ENCODE data around the gene GLCCI1.

GLCCI1 gene

DNA sequence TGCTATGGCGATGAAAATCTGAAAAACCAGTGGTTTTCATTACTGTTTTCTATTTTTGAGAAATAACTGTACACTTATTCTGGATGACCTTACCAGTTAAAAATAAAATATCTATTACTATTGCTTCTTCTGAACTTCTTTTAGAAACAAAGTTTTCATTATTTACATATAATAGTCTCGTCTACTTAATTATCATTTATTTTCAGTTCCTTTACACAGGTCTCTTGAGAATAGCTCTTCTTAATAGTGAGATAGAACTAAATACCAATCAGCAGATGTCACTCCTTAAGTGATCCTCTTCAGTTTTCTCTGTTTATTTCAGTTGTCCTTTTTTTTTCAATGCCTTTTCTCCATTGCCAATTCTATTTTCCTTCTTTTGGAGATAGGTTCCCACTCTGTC is 4.3 kb upstream of the GLCCI1 start:
- no peak for DNase-seq (ENCODE audit: low spot score)

DNA sequence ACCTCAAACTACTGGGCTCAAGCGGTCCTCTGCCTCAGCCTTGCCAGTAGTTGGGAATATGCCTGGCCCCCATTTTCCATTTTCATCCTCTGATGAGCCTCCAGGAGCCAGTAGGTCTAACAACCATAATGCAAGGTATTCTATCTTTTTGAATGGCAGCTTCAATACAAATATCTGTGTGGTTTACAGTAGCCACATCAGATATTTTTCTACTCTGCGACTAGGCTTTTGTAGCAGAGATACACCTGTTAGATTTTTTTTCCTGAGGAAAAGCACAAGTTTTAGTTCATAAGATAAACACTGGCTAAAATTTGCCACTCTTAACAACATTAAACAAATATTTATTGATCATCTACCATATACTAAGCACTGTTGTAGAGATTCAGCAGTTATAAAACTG is 3.9 kb upstream of the GLCCI1 start:
- DNase-seq (ENCODE audit: low spot score): no peak

- no peak for DNase-seq (ENCODE audit: low spot score)
Measured at GRCh38 chr7:7965301-7965700, 3.3 kb upstream of the GLCCI1 start.

GRCh38 chr7:7966141-7966734 is 2.4 kb upstream of the GLCCI1 start:
- no peak for DNase-seq (ENCODE audit: low spot score)

DNA sequence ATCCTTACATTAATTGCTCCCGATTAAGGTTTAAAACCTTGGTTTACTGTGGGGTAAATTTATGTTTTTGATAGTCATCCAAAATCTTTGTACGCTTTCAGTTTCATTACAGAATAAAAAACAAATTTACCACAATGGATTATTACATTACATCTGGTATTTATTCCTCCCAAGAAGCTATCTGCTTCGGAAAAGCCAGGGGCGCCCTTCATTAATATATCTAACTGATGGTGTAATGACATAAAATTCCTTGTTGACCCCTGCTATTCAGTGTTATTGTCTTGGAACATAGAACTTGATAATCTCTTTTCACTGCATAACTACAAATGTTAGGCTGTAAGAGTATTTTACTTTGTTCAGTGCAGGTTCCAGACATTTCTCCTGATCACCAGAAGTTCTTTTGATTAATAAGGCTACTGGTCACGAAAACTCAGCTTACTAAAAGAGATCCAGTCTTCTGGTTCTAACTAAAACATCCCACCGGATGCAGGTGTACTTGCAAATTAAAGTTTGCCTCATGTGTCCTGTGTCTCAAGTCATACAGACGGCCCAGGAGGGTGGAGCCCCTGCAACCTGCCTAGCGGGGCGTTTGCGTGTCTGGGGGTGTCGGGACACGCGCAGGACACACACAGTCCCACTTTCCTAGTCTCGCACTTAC is 581 bp upstream of the GLCCI1 start:
- DNase-seq (ENCODE audit: low spot score): no peak

- peak; percentile 37 for DNase-seq (ENCODE audit: low spot score)
Measured at GRCh38 chr7:7969306-7970236, 975 bp downstream of the GLCCI1 start.

GRCh38 chr7:7970237-7970530 is 1.6 kb downstream of the GLCCI1 start:
- DNase-seq (ENCODE audit: low spot score): no peak

DNA sequence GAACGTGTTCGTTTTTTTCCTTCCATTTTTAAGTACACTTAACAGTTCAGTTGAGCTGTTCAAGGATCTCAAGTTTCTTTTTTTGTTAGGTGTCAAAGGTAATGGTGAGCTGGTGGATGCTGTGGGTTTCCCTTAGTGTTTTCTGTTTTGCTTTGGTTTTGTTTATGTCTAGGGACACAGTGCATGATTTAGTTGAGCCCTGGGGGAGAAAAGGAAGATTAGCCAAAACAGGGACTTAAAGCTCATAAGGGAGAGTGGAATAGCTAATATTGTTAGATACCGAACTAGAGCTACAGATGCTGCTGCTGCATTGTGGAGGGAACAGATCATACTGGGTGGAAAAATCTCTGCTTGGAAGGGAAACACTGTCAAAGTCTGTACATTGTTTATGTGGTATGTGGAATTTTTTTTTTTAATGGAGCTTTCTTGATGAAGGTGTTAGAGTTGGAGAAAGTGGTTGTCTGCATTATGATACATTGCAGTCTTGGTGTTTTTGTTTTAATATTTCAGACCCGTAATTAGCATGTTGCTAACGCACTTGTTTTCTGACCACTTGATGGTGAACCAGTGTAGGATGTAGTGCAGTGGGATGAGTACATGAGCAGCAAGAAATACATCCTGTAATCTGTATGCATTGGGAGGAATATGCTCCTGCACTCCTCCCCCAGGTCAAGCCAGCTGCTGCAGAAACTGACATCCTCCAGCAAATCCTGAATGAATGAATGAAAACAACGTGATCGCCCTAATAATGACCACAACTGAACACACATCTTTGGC is 2.1 kb downstream of the GLCCI1 start:
- no peak for DNase-seq (ENCODE audit: low spot score)

- no peak for DNase-seq (ENCODE audit: low spot score)
Measured at GRCh38 chr7:7971308-7972040, 2.9 kb downstream of the GLCCI1 start.

DNA sequence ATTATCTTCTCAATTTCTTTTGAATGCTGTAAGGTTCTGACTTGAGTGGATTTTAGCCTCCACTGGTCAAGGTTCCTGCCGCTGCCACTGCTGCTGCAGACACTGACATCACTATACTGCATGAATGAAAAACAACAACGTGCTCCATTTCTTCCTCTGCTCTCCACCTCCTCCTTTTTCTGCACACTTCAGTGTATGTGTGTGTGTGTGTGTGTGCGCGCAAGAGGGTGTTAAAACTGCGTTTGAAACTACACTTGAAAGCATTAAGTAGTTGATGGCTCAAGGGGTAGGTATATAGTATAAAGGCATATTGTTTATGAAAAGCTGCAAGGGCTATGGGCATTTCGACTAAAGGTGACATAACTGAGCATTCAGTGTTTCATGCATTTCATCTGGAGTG is 3.5 kb downstream of the GLCCI1 start:
- DNase-seq (ENCODE audit: low spot score): no peak

GRCh38 chr7:7972922-7973594 is 4.5 kb downstream of the GLCCI1 start:
- DNase-seq (ENCODE audit: low spot score): no peak

DNA sequence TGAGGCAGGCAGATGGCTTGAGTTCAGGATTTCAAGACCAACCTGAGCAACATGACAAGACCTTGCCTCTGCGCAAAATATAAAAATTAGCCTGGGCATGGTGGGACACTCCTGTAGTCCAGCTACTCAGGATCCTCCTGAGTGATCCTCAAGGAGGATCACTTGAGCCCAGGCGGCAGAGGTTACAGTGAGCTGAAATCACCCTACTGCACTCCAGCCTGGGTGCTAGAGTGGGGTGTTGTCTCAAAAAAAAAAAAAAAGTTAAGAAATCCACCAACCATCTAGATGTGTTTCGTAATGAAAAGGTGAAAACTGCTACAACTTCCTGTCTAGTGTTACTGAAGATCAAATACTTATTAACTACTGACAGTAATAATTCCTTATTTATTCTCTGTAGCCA is 8.1 kb downstream of the GLCCI1 start:
- DNase-seq (ENCODE audit: low spot score): no peak

GRCh38 chr7:7977774-7978173 is 9.2 kb downstream of the GLCCI1 start:
- DNase-seq (ENCODE audit: low spot score): no peak

- DNase-seq (ENCODE audit: low spot score): no peak
Measured at GRCh38 chr7:7978860-7979259, 10.3 kb downstream of the GLCCI1 start.

DNA sequence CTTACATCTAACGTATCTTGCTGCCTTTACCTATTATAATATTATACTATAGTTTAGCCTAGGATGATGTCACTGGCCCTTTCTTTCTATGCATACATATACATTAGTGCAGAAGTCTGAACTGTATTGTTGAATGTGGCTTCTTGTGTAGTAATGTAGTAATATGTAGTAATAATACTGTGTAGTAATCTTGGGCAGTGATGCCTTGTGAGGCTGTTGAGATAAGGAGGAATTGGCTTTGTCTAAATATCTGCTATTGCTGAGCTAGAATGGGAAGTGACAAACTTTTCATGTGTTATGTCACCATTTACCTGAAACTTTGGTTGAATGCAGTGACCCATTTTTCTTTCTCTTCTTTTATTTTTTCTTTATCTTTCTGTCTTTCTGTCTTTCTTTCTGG is 11.0 kb downstream of the GLCCI1 start:
- DNase-seq (ENCODE audit: low spot score): no peak

DNA sequence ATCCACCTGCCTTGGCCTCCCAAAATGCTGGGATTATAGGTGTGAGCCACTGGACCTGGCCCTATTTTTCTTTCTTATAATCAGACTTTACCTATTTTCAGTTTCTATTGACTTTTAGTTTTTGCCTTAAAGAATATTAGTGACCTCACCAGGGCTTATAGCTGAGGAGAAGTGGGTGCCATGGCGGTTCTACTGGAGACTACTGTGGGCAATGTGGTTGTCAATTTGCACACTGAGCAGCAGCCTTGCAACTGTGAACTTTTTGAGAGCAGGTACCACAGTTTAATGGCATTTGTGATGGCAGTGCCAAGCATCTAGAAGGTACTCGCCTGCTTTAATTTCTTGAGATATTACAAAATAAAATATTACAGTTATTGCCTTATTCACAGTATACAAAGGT is 11.5 kb downstream of the GLCCI1 start:
- no peak for DNase-seq (ENCODE audit: low spot score)

DNA sequence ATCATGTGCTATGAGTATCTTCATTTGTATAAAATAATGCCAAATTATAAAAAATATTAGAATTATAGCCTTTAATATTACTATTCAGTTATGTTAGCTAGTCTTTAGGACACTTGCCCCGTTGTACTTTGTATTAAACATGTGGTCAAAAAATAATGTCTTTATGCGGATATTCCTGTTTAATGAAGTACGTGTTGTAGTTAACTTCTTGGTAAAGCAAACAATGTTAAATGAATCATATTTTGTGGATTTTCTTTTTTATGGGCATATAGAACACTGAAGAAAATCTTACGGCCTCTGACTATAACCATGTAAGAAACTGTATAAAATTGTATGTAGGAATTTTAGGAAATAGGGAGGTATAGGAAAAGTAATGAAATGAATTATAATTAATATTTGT is 14.3 kb downstream of the GLCCI1 start:
- DNase-seq (ENCODE audit: low spot score): no peak

DNA sequence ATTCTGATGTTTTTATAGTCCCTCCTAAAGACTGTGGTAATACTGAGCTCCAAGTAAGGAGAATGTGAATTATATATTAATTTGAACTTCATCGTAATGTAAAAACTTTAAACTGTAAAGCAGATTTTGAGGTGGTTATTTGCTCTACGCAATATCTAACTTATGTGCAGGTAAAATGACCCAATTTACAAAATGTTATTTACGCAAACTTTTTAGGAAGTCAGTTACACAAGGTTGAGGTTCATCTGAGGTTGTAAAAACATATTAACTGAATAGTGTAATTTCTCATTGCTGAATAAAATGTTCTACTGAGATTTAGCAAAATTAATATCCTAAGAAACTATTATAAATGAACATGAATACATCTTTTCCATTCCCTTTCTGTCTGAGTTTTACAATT is 15.8 kb downstream of the GLCCI1 start:
- no peak for DNase-seq (ENCODE audit: low spot score)

GRCh38 chr7:7988706-7989105 is 20.1 kb downstream of the GLCCI1 start:
- DNase-seq (ENCODE audit: low spot score): no peak

DNA sequence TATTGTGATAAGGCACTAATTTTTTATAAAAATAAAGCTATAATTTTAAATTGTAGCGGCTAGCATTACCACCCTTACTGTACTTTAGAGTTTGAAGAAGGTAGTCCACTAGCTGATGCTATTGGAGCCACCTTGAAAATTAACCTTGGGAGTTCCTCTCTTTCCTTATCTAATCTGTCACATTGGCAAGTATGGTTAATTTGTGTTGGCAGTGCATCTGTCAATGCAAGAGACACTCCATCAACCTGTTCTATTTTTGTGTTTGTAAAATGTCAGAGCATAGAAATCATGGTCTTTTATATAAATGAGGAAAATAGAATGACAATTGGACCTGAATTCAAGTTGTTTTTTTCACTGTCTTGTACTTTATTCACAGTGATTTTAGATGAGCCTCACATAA is 20.5 kb downstream of the GLCCI1 start:
- no peak for DNase-seq (ENCODE audit: low spot score)
